WTC11 (cell line): ENCODE measurements around the gene RBM47.
"Not testable (repeated sequence)": the region's sequence is repeated elsewhere in the genome, so short reads cannot be mapped to it uniquely, and the experiment has no call there.

Experiments used
- CTCF ChIP-seq: fragments of 200-600 bp; IDR thresholded peaks from 2 replicates; pipeline ENCODE4 v1.8.0; 2022; ENCODE audit warnings: antibody characterized with exemption
- ESRRA ChIP-seq: sonication (generic); formaldehyde crosslinking; IDR thresholded peaks from 2 replicates; pipeline ENCODE4 v1.8.1; 2022; ENCODE audit warnings: mild to moderate bottlenecking, missing genetic modification reagents, borderline replicate concordance
- KAT7 ChIP-seq: sonication (generic); formaldehyde crosslinking; IDR thresholded peaks from 2 replicates; pipeline ENCODE4 v1.8.1; 2023; ENCODE audit warnings: missing genetic modification reagents, mild to moderate bottlenecking, borderline replicate concordance
- MAX ChIP-seq: sonication (generic); formaldehyde crosslinking; IDR thresholded peaks from 2 replicates; pipeline ENCODE4 v1.8.0; 2022; ENCODE audit warnings: mild to moderate bottlenecking, missing genetic modification reagents
- NR2C2 ChIP-seq: sonication (generic); formaldehyde crosslinking; IDR thresholded peaks from 2 replicates; pipeline ENCODE4 v1.8.0; 2022; ENCODE audit warnings: mild to moderate bottlenecking, missing genetic modification reagents
- SP1 ChIP-seq: sonication (generic); formaldehyde crosslinking; conservative IDR thresholded peaks from 2 replicates; pipeline ENCODE4 v1.8.1; 2022; ENCODE audit warnings: missing genetic modification reagents
- USF1 ChIP-seq: sonication (generic); formaldehyde crosslinking; IDR thresholded peaks from 2 replicates; pipeline ENCODE4 v1.8.0; 2022; ENCODE audit warnings: mild to moderate bottlenecking, missing genetic modification reagents
- ZBTB21 ChIP-seq: sonication (generic); formaldehyde crosslinking; IDR thresholded peaks from 2 replicates; pipeline ENCODE4 v1.8.1; 2023; ENCODE audit warnings: mild to moderate bottlenecking, missing genetic modification reagents, borderline replicate concordance
- ZNF232 ChIP-seq: sonication (generic); formaldehyde crosslinking; IDR thresholded peaks from 2 replicates; pipeline ENCODE4 v1.8.0; 2022; ENCODE audit warnings: mild to moderate bottlenecking, missing genetic modification reagents
- ZNF317 ChIP-seq: sonication (generic); formaldehyde crosslinking; IDR thresholded peaks from 2 replicates; pipeline ENCODE4 v1.8.1; 2023; ENCODE audit warnings: low read depth, mild to moderate bottlenecking, moderate library complexity, missing genetic modification reagents, borderline replicate concordance
- TF ChIP-seq, protein P1 (sequence below): sonication (generic); formaldehyde crosslinking; IDR thresholded peaks from 2 replicates; pipeline ENCODE4 v1.8.1; 2022; ENCODE audit warnings: mild to moderate bottlenecking, moderate library complexity, missing genetic modification reagents

GRCh38 chr4:40427871-40428270 is 201.8 kb downstream of the RBM47 start:
- TF ChIP-seq ZBTB21 (CRISPR knock-in tag); ZNF317 (CRISPR knock-in tag); CTCF; USF1 (CRISPR knock-in tag); NR2C2 (CRISPR knock-in tag); ZNF232 (CRISPR knock-in tag); ESRRA (CRISPR knock-in tag); SP1 (CRISPR knock-in tag); KAT7; MAX (CRISPR knock-in tag): not testable (repeated sequence)
- TF ChIP-seq, protein P1, sequence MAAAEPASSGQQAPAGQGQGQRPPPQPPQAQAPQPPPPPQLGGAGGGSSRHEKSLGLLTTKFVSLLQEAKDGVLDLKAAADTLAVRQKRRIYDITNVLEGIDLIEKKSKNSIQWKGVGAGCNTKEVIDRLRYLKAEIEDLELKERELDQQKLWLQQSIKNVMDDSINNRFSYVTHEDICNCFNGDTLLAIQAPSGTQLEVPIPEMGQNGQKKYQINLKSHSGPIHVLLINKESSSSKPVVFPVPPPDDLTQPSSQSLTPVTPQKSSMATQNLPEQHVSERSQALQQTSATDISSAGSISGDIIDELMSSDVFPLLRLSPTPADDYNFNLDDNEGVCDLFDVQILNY (CRISPR knock-in tag), result not testable (repeated sequence)
